ENCODE data around the gene IRS1.

- TF ChIP-seq, protein P1, sequence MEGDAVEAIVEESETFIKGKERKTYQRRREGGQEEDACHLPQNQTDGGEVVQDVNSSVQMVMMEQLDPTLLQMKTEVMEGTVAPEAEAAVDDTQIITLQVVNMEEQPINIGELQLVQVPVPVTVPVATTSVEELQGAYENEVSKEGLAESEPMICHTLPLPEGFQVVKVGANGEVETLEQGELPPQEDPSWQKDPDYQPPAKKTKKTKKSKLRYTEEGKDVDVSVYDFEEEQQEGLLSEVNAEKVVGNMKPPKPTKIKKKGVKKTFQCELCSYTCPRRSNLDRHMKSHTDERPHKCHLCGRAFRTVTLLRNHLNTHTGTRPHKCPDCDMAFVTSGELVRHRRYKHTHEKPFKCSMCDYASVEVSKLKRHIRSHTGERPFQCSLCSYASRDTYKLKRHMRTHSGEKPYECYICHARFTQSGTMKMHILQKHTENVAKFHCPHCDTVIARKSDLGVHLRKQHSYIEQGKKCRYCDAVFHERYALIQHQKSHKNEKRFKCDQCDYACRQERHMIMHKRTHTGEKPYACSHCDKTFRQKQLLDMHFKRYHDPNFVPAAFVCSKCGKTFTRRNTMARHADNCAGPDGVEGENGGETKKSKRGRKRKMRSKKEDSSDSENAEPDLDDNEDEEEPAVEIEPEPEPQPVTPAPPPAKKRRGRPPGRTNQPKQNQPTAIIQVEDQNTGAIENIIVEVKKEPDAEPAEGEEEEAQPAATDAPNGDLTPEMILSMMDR (IDR thresholded peaks at IDR 0.05; ENCODE audit: borderline replicate concordance, extremely low read depth, low read length, poor library complexity, severe bottlenecking): no peak
- no peak for TF ChIP-seq EZH2 (IDR thresholded peaks at IDR 0.05; ENCODE audit: borderline replicate concordance, low read depth, low read length, severe bottlenecking)
These were observed 38.4 kb downstream of the IRS1 start for GRCh38 chr2:226761195-226761583.
